ENCODE results near the gene KIF1B. TPM values are rescaled to one million over a fixed set of nuclear protein-coding genes. Genes with fewer than 3 reads are reported as not detected.

The KIF1B gene
- polyA plus RNA-seq, 1 of the 3 experiments (the other 2 are of a cell fraction) = 6.8 TPM

DNA sequence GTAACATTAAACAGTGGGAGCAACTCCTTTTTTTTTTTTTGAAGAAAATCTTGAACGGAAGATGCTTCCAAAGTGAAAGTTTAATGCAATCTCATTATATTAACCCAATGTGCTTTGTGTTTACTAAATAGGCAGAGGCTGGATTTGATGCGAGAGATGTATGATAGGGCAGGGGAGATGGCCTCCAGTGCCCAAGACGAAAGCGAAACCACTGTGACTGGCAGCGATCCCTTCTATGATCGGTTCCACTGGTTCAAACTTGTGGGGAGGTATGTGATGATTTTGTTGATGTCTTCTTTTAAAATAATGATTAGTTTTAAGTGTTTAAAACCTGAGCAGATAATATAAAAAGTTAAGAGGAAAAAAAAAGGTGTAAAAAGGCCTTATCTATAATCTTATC lies 114.3 kb downstream of the KIF1B start:
- TF ChIP-seq, protein P1, sequence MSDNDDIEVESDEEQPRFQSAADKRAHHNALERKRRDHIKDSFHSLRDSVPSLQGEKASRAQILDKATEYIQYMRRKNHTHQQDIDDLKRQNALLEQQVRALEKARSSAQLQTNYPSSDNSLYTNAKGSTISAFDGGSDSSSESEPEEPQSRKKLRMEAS (IDR thresholded peaks at IDR 0.05; ENCODE audit: low read depth) = no peak
- TF ChIP-seq, protein P2, sequence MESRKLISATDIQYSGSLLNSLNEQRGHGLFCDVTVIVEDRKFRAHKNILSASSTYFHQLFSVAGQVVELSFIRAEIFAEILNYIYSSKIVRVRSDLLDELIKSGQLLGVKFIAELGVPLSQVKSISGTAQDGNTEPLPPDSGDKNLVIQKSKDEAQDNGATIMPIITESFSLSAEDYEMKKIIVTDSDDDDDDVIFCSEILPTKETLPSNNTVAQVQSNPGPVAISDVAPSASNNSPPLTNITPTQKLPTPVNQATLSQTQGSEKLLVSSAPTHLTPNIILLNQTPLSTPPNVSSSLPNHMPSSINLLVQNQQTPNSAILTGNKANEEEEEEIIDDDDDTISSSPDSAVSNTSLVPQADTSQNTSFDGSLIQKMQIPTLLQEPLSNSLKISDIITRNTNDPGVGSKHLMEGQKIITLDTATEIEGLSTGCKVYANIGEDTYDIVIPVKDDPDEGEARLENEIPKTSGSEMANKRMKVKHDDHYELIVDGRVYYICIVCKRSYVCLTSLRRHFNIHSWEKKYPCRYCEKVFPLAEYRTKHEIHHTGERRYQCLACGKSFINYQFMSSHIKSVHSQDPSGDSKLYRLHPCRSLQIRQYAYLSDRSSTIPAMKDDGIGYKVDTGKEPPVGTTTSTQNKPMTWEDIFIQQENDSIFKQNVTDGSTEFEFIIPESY (IDR thresholded peaks at IDR 0.05; ENCODE audit: borderline replicate concordance, low read depth) = no peak
- TF ChIP-seq JUND (IDR thresholded peaks at IDR 0.05) = no peak
- TF ChIP-seq, protein P3, sequence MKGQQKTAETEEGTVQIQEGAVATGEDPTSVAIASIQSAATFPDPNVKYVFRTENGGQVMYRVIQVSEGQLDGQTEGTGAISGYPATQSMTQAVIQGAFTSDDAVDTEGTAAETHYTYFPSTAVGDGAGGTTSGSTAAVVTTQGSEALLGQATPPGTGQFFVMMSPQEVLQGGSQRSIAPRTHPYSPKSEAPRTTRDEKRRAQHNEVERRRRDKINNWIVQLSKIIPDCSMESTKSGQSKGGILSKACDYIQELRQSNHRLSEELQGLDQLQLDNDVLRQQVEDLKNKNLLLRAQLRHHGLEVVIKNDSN (IDR thresholded peaks at IDR 0.05; ENCODE audit: borderline replicate concordance, low read depth) = no peak
- DNase-seq = no peak
- WGBS (ENCODE audit: low lambda C conversion rate) = 96% methylated on average over 6 of the region's 6 CpGs
- Histone ChIP-seq H3K4me3 (ENCODE audit: low read depth in 2 of 2, low read length in 1 of 2) (no peak overlapping the region), H3K9me3 (no peaks in the 10 kb centered on the region), H3K4me1 (ENCODE audit: control insufficient read depth in 1 of 2, insufficient read depth in 2 of 2, low read depth in 1 of 2, low read length in 1 of 2) (no peaks in the 10 kb centered on the region), H3K79me2 (ENCODE audit: insufficient read depth) (no peaks in the 10 kb centered on the region), H3K27ac (ENCODE audit: low read depth in 2 of 2, low read length in 1 of 2) (no peak overlapping the region), H3K4me2 (no peak overlapping the region), H3K9me2 (no peaks in the 10 kb centered on the region), H3K36me3 (replicated peaks in 1 of 2; ENCODE audit: control insufficient read depth in 1 of 2, insufficient read depth in 2 of 2, low read length in 1 of 2) (peaks cover 23 to 32% of the 10 kb centered on the region in 2 experiments), H3K27me3 (ENCODE audit: insufficient read depth) (no peaks in the 10 kb centered on the region), H2AFZ (ENCODE audit: low read depth) (no peak overlapping the region), H3K9ac (no peak overlapping the region), H4K20me1 (ENCODE audit: insufficient read depth) (no peaks in the 10 kb centered on the region), H3F3A (replicated peaks; ENCODE audit: insufficient read depth) (no peaks in the 10 kb centered on the region)
- ChIA-PET CTCF (interaction anchor here (0.7 to 2.4 kb wide), 3 partner anchors 13 to 451 kb away, joined by 3 to 10 read pairs (median 3); no protein-coding TSS in a partner anchor), POLR2A (no interaction called here)

DNA sequence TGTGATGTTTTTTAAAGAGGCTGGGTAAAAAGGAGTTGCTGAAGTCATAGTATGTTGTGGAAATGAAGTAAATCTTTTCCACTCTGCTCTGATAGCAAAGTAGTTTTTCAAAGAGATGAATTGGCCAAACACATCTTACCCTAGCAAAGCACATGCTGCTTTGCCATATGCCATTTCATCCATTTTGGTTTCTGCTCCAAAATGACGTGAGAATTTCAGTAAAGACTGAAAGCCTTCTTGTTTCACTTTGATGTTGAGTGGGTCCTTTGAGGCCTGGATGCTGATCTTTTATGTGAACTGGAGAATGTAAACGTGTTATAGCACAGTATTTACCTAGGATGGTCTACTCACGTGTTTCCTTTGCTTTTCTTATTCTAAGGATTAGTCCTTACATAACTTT lies 115.2 kb downstream of the KIF1B start:
- H3K4me1 ChIP-seq (ENCODE audit: control insufficient read depth in 1 of 2, insufficient read depth in 2 of 2, low read depth in 1 of 2, low read length in 1 of 2) = no peaks in the 10 kb centered on the region
- H3F3A ChIP-seq (replicated peaks; ENCODE audit: insufficient read depth) = no peaks in the 10 kb centered on the region
- no peaks in the 10 kb centered on the region for H3K79me2 ChIP-seq (ENCODE audit: insufficient read depth)
- DNase-seq = no peak
- POLR2A ChIA-PET = no interaction called here
- H3K9me3 ChIP-seq = no peaks in the 10 kb centered on the region
- H3K9ac ChIP-seq = no peak overlapping the region
- no peak overlapping the region for H3K27ac ChIP-seq (ENCODE audit: low read depth in 2 of 2, low read length in 1 of 2)
- TF ChIP-seq YY1 (IDR thresholded peaks at IDR 0.05; ENCODE audit: low read depth) = no peak
- TF ChIP-seq FOXJ3 (CRISPR knock-in tag; IDR thresholded peaks at IDR 0.05) = no peak
- no peak for TF ChIP-seq SMC3 (IDR thresholded peaks at IDR 0.05; ENCODE audit: low read depth, low read length)
- TF ChIP-seq TEAD4 (IDR thresholded peaks at IDR 0.05; ENCODE audit: borderline replicate concordance, insufficient read depth) = no peak
- no peak overlapping the region for H3K4me2 ChIP-seq
- no peak overlapping the region for H2AFZ ChIP-seq (ENCODE audit: low read depth)
- WGBS (ENCODE audit: low lambda C conversion rate) = 93% methylated on average over 3 of the region's 3 CpGs
- CTCF ChIA-PET = interaction anchor here (1.3 to 2.4 kb wide), 3 partner anchors 10 to 14 kb away, joined by 3 to 10 read pairs (median 3); no protein-coding TSS in a partner anchor
- no peak overlapping the region for H3K4me3 ChIP-seq (ENCODE audit: low read depth in 2 of 2, low read length in 1 of 2)
- H3K36me3 ChIP-seq (replicated peaks in 1 of 2; ENCODE audit: control insufficient read depth in 1 of 2, insufficient read depth in 2 of 2, low read length in 1 of 2) = peaks cover 23 to 32% of the 10 kb centered on the region in 2 experiments
- no peaks in the 10 kb centered on the region for H4K20me1 ChIP-seq (ENCODE audit: insufficient read depth)
- H3K27me3 ChIP-seq (ENCODE audit: insufficient read depth) = no peaks in the 10 kb centered on the region
- no peaks in the 10 kb centered on the region for H3K9me2 ChIP-seq

DNA sequence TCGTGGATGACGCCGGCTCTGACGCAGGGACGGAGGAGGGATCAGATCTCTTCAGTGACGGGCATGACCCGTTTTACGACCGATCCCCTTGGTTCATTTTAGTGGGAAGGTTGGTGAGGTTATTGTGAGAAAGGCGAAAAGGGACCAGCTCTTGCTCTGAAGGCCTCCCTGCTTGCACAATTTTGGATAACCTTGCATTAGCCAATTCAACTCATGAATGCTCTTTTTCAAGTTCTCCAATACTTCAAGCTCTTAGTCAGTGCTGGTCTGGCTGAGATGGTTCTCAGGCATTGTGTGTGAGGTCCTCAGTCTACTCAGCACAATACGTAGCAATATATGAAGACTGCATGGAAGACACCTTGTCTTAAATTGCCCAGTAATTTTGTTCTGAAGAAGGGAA lies 115.9 kb downstream of the KIF1B start:
- no peak for DNase-seq
- Histone ChIP-seq H3F3A (replicated peaks; ENCODE audit: insufficient read depth) (no peaks in the 10 kb centered on the region), H3K4me2 (no peak overlapping the region), H3K36me3 (replicated peaks in 1 of 2; ENCODE audit: control insufficient read depth in 1 of 2, insufficient read depth in 2 of 2, low read length in 1 of 2) (peaks cover 23 to 32% of the 10 kb centered on the region in 2 experiments), H3K9me3 (no peaks in the 10 kb centered on the region), H3K4me1 (ENCODE audit: control insufficient read depth in 1 of 2, insufficient read depth in 2 of 2, low read depth in 1 of 2, low read length in 1 of 2) (no peaks in the 10 kb centered on the region), H3K27me3 (ENCODE audit: insufficient read depth) (no peaks in the 10 kb centered on the region), H3K27ac (ENCODE audit: low read depth in 2 of 2, low read length in 1 of 2) (no peak overlapping the region), H3K4me3 (ENCODE audit: low read depth in 2 of 2, low read length in 1 of 2) (no peak overlapping the region), H2AFZ (ENCODE audit: low read depth) (no peak overlapping the region), H3K79me2 (ENCODE audit: insufficient read depth) (no peaks in the 10 kb centered on the region), H4K20me1 (ENCODE audit: insufficient read depth) (no peaks in the 10 kb centered on the region), H3K9ac (no peak overlapping the region), H3K9me2 (no peaks in the 10 kb centered on the region)
- CTCF ChIA-PET = interaction anchor here (0.6 to 2.4 kb wide), 7 partner anchors 10 to 414 kb away, joined by 3 to 10 read pairs (median 3); no protein-coding TSS in a partner anchor
- POLR2A ChIA-PET = interaction anchor here (0.6 kb wide), 1 partner anchor 112 kb away, joined by 3 read pairs; no protein-coding TSS in a partner anchor
- WGBS (ENCODE audit: low lambda C conversion rate) = 95% methylated on average over 11 of the region's 11 CpGs
- TF ChIP-seq, protein P4, sequence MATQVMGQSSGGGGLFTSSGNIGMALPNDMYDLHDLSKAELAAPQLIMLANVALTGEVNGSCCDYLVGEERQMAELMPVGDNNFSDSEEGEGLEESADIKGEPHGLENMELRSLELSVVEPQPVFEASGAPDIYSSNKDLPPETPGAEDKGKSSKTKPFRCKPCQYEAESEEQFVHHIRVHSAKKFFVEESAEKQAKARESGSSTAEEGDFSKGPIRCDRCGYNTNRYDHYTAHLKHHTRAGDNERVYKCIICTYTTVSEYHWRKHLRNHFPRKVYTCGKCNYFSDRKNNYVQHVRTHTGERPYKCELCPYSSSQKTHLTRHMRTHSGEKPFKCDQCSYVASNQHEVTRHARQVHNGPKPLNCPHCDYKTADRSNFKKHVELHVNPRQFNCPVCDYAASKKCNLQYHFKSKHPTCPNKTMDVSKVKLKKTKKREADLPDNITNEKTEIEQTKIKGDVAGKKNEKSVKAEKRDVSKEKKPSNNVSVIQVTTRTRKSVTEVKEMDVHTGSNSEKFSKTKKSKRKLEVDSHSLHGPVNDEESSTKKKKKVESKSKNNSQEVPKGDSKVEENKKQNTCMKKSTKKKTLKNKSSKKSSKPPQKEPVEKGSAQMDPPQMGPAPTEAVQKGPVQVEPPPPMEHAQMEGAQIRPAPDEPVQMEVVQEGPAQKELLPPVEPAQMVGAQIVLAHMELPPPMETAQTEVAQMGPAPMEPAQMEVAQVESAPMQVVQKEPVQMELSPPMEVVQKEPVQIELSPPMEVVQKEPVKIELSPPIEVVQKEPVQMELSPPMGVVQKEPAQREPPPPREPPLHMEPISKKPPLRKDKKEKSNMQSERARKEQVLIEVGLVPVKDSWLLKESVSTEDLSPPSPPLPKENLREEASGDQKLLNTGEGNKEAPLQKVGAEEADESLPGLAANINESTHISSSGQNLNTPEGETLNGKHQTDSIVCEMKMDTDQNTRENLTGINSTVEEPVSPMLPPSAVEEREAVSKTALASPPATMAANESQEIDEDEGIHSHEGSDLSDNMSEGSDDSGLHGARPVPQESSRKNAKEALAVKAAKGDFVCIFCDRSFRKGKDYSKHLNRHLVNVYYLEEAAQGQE (IDR thresholded peaks at IDR 0.05; ENCODE audit: low read depth, low read length) = no peak
- TF ChIP-seq TCF12 (IDR thresholded peaks at IDR 0.05) = no peak
- TF ChIP-seq FOSL2 (IDR thresholded peaks at IDR 0.05; ENCODE audit: borderline replicate concordance, low read depth) = no peak
- no peak for TF ChIP-seq EZH2phosphoT487 (IDR thresholded peaks at IDR 0.05; ENCODE audit: borderline replicate concordance, low read depth)
- TF ChIP-seq EP300 (IDR thresholded peaks at IDR 0.05; ENCODE audit: borderline replicate concordance in 1 of 2, low read depth in 1 of 2, low read length in 1 of 2) = no peak
- TF ChIP-seq GATA2 (CRISPR knock-in tag; IDR thresholded peaks at IDR 0.05) = no peak
- no peak for TF ChIP-seq SIN3A (IDR thresholded peaks at IDR 0.05; ENCODE audit: borderline replicate concordance, low read depth, low read length)
- TF ChIP-seq YY1 (IDR thresholded peaks at IDR 0.05; ENCODE audit: low read depth) = no peak

Data from SK-N-SH (cell line).